Peyer's patch (tissue), 4 donors: ENCODE measurements around the gene MAIP1.

Experiments
- POLR2A ChIP-seq, 2 donors: fragments of 450-650 bp; IDR thresholded peaks; one replicate each; pipeline ENCODE4 v1.5.1; 2017; ENCODE audit warnings: antibody characterized with exemption in 2 of 2, mild to moderate bottlenecking in 2 of 2, moderate library complexity in 2 of 2
- TF ChIP-seq, protein P1 (sequence below), 6 experiments: fragments of 450-650 bp in 4 of 6; fragments of 200-600 bp in 2 of 6; sonication (generic) in 1 of 6; IDR thresholded peaks; one replicate each; pipeline ENCODE4 v1.5.1; 2017 to 2019; ENCODE audit warnings: antibody characterized with exemption in 6 of 6, mild to moderate bottlenecking in 3 of 6, moderate library complexity in 1 of 6

GRCh38 chr2:199994371-199994770 lies 39.0 kb downstream of the MAIP1 start:
- TF ChIP-seq POLR2A (IDR thresholded peaks at IDR 0.05): no peak
- TF ChIP-seq, protein P1, sequence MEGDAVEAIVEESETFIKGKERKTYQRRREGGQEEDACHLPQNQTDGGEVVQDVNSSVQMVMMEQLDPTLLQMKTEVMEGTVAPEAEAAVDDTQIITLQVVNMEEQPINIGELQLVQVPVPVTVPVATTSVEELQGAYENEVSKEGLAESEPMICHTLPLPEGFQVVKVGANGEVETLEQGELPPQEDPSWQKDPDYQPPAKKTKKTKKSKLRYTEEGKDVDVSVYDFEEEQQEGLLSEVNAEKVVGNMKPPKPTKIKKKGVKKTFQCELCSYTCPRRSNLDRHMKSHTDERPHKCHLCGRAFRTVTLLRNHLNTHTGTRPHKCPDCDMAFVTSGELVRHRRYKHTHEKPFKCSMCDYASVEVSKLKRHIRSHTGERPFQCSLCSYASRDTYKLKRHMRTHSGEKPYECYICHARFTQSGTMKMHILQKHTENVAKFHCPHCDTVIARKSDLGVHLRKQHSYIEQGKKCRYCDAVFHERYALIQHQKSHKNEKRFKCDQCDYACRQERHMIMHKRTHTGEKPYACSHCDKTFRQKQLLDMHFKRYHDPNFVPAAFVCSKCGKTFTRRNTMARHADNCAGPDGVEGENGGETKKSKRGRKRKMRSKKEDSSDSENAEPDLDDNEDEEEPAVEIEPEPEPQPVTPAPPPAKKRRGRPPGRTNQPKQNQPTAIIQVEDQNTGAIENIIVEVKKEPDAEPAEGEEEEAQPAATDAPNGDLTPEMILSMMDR (IDR thresholded peaks at IDR 0.05): no peak
